GM12872 (cell line): ENCODE data around the gene VSTM2L.

Source experiments
- CTCF ChIP-seq: IDR thresholded peaks from 3 replicates; pipeline ENCODE4 v1.5.1; 2011; ENCODE audit warnings: low read depth, mild to moderate bottlenecking, low read length, moderate library complexity; ENCODE audit not compliant: insufficient read depth

VSTM2L gene

DNA sequence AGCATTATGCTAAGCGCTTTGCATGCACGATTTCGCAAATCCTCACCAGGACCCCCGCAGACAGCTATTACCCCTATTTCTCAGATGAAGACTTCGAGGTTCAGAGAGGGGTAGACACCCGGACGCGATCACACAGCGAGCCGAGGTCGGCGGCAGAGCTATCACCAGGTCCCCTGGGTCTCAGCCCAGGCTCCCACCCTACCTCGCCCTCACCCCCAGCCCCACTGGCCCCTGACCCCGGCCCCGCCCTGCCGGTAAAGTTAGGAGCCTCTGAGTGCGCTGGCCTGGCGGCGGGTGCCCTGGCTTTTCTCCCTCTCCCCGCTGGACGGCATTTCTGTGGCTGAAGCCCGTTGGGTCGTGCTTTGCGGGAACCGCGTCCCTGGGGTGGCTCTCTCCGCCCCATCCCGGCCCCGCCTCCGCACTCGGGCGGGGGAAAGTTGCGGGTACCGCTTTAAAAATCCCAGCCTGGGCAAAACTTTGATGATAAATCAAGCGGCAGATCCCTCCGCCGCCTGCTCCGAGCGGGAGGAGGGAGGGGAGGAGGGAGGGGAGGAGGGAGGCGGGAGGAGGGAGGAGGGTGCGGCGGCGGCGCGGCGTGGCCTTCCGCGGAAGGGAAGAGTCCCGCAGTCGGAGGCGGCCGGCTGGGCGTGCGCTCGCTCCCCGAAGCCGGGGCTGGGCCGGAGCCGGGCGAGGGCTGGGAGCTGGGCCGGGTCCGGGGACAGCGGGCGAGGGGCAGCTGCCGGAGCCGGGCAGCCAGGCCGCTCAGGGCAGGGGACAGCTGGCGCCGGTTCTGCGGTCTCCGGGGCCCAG lies at the start of gene VSTM2L:
TSS of gene VSTM2L (plus strand) at position 624 of the 810 bp plus-strand sequence. CDS start 224 bp downstream, outside the sequence.
- TF ChIP-seq CTCF = no peak

DNA sequence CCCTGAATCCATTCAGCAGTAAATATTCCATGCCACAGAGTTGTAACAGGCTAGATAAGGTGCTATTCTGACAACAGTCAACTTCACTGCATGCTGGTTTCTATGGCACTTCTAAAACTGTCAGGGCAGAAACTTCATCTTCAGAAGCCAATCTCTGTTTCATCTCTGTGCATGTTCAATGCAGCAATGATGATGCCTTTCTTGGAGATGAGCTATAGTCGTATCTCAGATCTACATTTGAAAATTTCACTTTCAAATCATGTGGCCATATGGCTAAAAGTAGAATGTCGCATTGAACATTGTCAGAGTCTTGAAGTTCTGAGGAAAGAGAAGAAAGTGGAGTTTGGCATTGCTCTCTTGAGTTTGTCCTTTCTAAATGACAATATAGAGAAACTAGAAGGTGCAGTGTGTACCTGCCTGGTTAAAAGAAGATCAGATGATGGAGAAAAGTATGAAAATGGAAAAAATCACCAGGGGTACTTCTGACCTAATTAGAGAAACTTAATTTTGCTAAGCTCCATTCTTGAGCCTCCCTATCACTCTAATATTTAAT lies 49.0 kb upstream of the VSTM2L start:
- TF ChIP-seq CTCF = no peak

DNA sequence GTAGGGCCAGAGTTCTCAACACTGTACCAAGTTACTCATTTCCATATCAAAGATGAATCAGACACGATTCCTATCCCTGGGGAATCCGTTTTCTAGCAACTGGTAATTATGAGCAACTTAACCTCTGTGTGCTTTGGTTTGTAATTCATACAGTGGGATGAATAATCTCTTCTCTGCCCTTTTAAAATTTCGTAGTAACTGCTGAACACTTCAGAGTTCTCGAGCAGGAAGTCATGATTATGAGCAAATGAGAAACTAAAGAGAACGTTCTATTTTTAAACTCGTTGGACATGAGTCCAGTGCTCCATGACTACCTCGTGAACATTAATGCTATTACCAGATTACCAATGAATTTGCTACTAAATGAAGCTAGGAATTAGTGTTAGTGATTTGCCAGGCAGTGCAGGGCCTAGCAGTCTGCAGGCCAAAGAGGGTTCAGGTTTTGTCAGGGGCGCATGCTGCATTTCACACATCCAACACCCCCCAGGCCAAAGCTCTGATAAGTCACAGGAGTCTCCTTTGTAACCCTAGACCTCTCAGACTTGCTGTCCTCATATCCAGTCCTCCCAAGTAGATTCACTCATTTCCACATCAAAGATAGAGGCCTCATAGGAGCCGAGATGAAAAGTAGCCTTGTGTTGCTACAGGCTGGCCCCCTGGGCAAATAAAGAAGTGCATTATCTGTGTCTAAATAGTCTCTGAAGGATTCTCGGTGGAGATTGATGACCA lies 45.8 kb upstream of the VSTM2L start:
- TF ChIP-seq CTCF = no peak

DNA sequence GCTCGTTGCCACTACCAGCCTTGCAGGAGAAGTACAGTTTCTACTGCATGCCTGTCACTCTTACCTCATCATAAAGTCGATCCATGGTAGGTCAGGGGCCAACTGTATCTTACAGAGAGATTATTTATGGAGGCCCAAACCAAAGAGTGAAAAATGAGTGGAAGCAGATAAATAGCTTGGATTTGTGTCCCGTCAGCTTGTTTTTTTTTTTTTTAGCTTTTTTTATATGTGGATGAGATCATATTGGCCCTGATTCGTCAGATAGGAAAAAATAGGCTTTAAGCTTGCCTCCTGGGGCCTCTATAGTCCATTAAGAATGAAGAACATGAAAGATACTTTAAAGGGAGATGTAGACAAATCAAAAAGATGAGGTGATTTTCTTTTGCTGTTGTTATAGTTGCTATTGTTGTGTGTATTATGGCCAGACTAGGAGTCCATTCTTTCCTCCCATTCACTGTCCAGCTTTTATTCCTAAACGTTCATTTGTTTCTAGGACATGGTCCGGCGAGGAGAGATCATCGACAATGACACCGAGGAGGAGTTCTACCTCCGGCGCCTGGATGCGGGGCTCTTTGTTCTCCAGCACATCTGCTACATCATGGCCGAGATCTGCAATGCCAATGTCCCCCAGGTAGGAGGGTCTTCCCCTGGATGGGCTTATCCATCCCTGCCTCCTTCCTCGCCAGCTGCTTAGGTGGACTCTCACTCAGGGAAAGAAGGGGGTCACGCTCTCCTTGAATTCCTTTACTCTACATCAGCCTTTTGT lies 43.3 kb upstream of the VSTM2L start:
- TF ChIP-seq CTCF = no peak

DNA sequence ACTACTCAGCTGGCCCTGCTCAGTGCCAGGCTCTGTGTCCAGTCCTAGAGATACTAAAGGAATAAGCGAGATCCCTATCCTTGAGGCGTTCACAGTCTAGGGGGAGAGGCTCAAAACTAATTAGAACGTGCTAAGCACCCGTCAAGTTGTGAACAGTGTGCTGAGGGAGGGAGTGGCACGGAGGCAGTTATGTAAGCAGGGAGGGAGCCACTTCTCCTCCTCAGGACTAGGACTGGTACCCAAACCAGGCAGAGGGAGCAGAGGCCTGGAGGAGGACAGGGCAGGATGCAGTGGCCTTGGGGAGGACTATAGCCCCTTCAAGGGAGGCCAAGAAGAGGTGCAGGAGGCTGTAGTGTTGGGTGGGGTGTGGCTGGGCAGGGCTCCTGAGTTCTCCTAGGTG lies 39.6 kb upstream of the VSTM2L start:
- no peak for TF ChIP-seq CTCF

GRCh38 chr20:37864298-37864697 lies 38.6 kb upstream of the VSTM2L start:
- no peak for TF ChIP-seq CTCF

GRCh38 chr20:37866051-37866450 lies 36.9 kb upstream of the VSTM2L start:
- no peak for TF ChIP-seq CTCF
